Aorta (tissue), 5 donors: ENCODE measurements around the gene PPP2R3B. TPM values are rescaled to one million over a fixed set of nuclear protein-coding genes. Genes with fewer than 3 reads are reported as not detected.
"Not testable (repeated sequence)": the region's sequence is repeated elsewhere in the genome, so short reads cannot be mapped to it uniquely, and the experiment has no call there.

Source experiments
- ATAC-seq: fragments of 200-7000 bp; cut with Tn5 transposase; one replicate; pipeline ENCODE4 v1.9.1; 2022; ENCODE audit warnings: moderate library complexity; ENCODE audit not compliant: low FRiP score
- DNase-seq, 2 donors: peaks; one replicate each; pipeline ENCODE4 v3.0.0-alpha.2; 2020
- H3K27ac ChIP-seq, 2 donors: one replicate each; pipeline ENCODE4 v1.5.1; 2013; ENCODE audit warnings: low read length in 2 of 2, mild to moderate bottlenecking in 2 of 2, moderate library complexity in 2 of 2, control low read depth in 1 of 2, inconsistent platforms in 1 of 2, low read depth in 1 of 2
- H3K27me3 ChIP-seq, 2 donors: one replicate each; pipeline ENCODE4 v1.6.1; 2013; ENCODE audit warnings: control low read depth in 1 of 2, low read length in 1 of 2, mild to moderate bottlenecking in 1 of 2, moderate library complexity in 1 of 2; ENCODE audit not compliant: insufficient read depth in 2 of 2, control insufficient read depth in 1 of 2
- H3K36me3 ChIP-seq, 2 donors: one replicate each; pipeline ENCODE4 v1.6.1; 2013; ENCODE audit warnings: control low read depth in 1 of 2, low read length in 1 of 2, mild to moderate bottlenecking in 1 of 2; ENCODE audit not compliant: insufficient read depth in 2 of 2, control insufficient read depth in 1 of 2
- H3K4me1 ChIP-seq, 2 donors: one replicate each; pipeline ENCODE4 v1.6.1; 2013; ENCODE audit warnings: low read length in 2 of 2, control low read depth in 1 of 2, mild to moderate bottlenecking in 1 of 2, moderate library complexity in 1 of 2; ENCODE audit not compliant: insufficient read depth in 2 of 2, control insufficient read depth in 1 of 2
- H3K4me3 ChIP-seq, 2 donors: one replicate each; pipeline ENCODE4 v1.5.1; 2013; ENCODE audit warnings: low read length in 2 of 2, control low read depth in 1 of 2, mild to moderate bottlenecking in 1 of 2
- H3K9me3 ChIP-seq: one replicate; pipeline ENCODE4 v1.6.1; 2013; ENCODE audit warnings: mild to moderate bottlenecking, low read length; ENCODE audit not compliant: control insufficient read depth
- WGBS, 2 donors: extraction: QIAGEN DNeasy Blood & Tissue Kit; methylation state at CpG; one replicate each; pipeline ENCODE4 v1.1.7; 2013; 5-methylcytosine and 5-hydroxymethylcytosine counted together
- intact Hi-C, 2 donors: fragments of 100-400 bp; cut with DNase I; formaldehyde crosslinking; loops; one replicate each; pipeline versions ENCODE4 v1.14.2 to v1.15.0; 2022
- polyA plus RNA-seq, 2 donors: library from polyadenylated mRNA; stranded (reverse); fragments of 200-250 nt; gene quantifications; one replicate each; pipeline ENCODE4 v1.2.3, GENCODE V29; 2013
- total RNA-seq, 2 donors: library from RNA; stranded (reverse); fragmentation: NEBNext Ultra II Directional; extraction: Animal tissue kit (Norgen Biotek cat#: 25700); gene quantifications; one replicate each; pipeline ENCODE4 v1.2.1, GENCODE V29; 2021
- donor health status: healthy with polysubstance abuse.
- donor health status: Bipolar disorder and iron deficiency.
- donor health status: DM: no; HTN: no; CAD: no.
- donor health status: DM: no; HTN: no; CAD: no.
- donor health status: DM: yes; HTN: yes; CAD: no.

PPP2R3B gene
- total and polyA plus RNA-seq, 4 donors: 3.1 to 41.8 (median 13.4) TPM

GRCh38 chrX:391717-392574 is 5.2 kb upstream of the PPP2R3B start:
- ATAC-seq (no peak), DNase-seq (no peak)
- no peak overlapping the region for H3K4me3 ChIP-seq
- intact Hi-C loops: no loop called here
- no peaks in the 10 kb centered on the region for H3K9me3 ChIP-seq
- WGBS, 2 donors: 87 to 88% methylated on average over 34 of the region's 34 CpGs
- no peaks in the 10 kb centered on the region for H3K4me1 ChIP-seq
- H3K27me3 ChIP-seq: no peaks in the 10 kb centered on the region
- no peak overlapping the region for H3K27ac ChIP-seq
- H3K36me3 ChIP-seq: no peaks in the 10 kb centered on the region

DNA sequence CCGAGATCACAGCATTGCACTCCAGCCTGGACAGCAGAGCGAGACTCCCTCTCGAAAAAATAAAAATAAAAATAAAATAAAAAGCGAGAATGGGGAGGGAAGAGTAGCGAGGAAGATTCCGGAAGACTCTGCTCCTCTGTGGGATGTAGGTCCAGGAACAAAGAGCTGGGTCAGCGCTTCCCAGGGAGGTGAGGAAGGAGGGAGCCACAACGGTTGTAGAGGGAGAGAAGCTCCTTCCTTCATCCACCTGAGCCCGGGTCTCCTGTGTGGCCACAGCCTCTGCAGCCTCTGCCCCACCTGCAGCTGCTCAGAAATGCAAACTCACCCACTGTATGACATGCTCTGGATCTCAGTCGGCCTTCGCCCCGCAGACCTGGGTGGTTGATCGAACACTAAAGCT is 3.8 kb upstream of the PPP2R3B start:
- intact Hi-C loops: no loop called here
- H3K4me1 ChIP-seq: no peaks in the 10 kb centered on the region
- WGBS, 2 donors: 94 to 95% methylated on average over 13 of the region's 13 CpGs

GRCh38 chrX:389021-389441 is 2.3 kb upstream of the PPP2R3B start:
- Histone ChIP-seq H3K27ac (no peak overlapping the region), H3K27me3 (no peaks in the 10 kb centered on the region), H3K4me3 (no peak overlapping the region), H3K9me3 (no peaks in the 10 kb centered on the region), H3K36me3 (no peaks in the 10 kb centered on the region), H3K4me1 (no peaks in the 10 kb centered on the region)
- no peak for ATAC-seq
- intact Hi-C loops: loop anchor here (5.0 kb wide), 1 partner anchor 72 kb away; the partner anchor contains the start of gene GTPBP6 (in 2 of the 2)
- WGBS, 2 donors: 87 to 91% methylated on average over 12 of the region's 12 CpGs
- peak in 1 of 2 donors; percentile 38 for DNase-seq

More for the DNA sequence above, 3.8 kb upstream of the PPP2R3B start:
- Histone ChIP-seq H3K4me3 (no peak overlapping the region), H3K9me3 (no peaks in the 10 kb centered on the region), H3K27ac (no peak overlapping the region), H3K27me3 (no peaks in the 10 kb centered on the region), H3K36me3 (no peaks in the 10 kb centered on the region)
- ATAC-seq (no peak), DNase-seq (no peak)

DNA sequence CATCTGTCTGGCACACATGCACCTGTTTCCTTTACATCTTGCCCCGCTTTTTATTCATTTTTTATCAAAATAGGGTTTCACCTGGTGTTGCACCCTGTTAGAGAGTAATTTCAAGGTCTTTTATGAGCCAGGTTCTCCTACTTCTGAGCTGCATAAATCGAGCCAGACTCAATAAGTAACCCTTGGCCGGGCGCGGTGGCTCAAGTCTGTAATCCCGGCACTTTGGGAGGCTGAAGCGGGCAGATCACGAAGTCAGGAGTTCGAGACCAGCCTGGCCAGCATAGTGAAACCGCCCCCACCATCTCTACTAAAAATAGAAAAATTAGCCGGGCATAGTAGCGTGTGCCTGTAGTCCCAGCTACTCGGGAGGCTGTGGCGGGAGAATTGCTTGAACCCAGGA is 1.0 kb upstream of the PPP2R3B start:
- no peak overlapping the region for H3K27ac ChIP-seq
- no peaks in the 10 kb centered on the region for H3K9me3 ChIP-seq
- WGBS, 2 donors: 65 to 72% methylated on average over 14 of the region's 14 CpGs
- H3K27me3 ChIP-seq: no peaks in the 10 kb centered on the region
- DNase-seq: peak in 1 of 2 donors; percentile 47
- no peaks in the 10 kb centered on the region for H3K36me3 ChIP-seq
- intact Hi-C loops: loop anchor here (5.0 kb wide), 1 partner anchor 70 kb away; the partner anchor contains the start of gene GTPBP6 (in 2 of the 2)
- ATAC-seq: no peak
- H3K4me3 ChIP-seq: peak overlapping the region in 1 of 2 donors; percentile 48
- no peaks in the 10 kb centered on the region for H3K4me1 ChIP-seq

- no peaks in the 10 kb centered on the region for H3K9me3 ChIP-seq
- H3K36me3 ChIP-seq: no peaks in the 10 kb centered on the region
- no peak overlapping the region for H3K27ac ChIP-seq
- WGBS, 2 donors: 1% methylated on average over 48 to 57 of the region's 57 CpGs
- no peaks in the 10 kb centered on the region for H3K27me3 ChIP-seq
- intact Hi-C loops: loop anchor here (5.0 kb wide), 1 partner anchor 69 kb away; the partner anchor contains the start of gene GTPBP6 (in 2 of the 2)
- ATAC-seq (no peak), DNase-seq (peak in 1 of 2 donors; percentile 49)
- no peaks in the 10 kb centered on the region for H3K4me1 ChIP-seq
- peak overlapping the region; percentile 87 to 94 for H3K4me3 ChIP-seq
These were observed 404 bp downstream of the PPP2R3B start for GRCh38 chrX:386239-386767.

- H3K9me3 ChIP-seq, H3K36me3 ChIP-seq, H3K27me3 ChIP-seq, H3K27ac ChIP-seq, ATAC-seq, H3K4me1 ChIP-seq: not testable (repeated sequence)
- WGBS, 2 donors: 56 to 59% methylated on average over 12 of the region's 12 CpGs
- H3K4me3 ChIP-seq: peak overlapping the region in 1 of 2 donors; percentile 87
- intact Hi-C loops: loop anchor here (5.0 kb wide), 1 partner anchor 68 kb away; the partner anchor contains the start of gene GTPBP6 (in 2 of the 2)
- DNase-seq: peak in 1 of 2 donors; percentile 5
These were observed 971 bp downstream of the PPP2R3B start for GRCh38 chrX:385736-386135.

DNA sequence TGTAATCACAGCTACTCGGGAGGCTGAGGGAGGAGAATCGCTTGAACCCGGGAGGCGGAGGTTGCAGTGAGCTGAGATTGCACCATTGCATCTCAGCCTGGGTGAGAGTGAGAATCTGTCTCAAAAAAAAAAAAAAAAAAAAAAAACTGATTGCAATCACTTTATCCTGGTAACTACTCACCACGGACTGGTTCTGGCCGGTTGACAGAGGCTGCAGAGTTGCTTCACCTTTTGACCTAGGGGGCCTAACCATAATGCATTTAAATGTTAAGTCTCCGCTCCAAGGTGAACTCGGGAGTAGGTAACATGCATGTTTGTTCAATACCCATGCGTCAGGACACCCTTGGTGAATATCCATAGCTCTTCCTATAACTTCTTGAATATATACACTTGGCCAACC is 1.8 kb downstream of the PPP2R3B start:
- no peaks in the 10 kb centered on the region for H3K36me3 ChIP-seq
- DNase-seq (peak in 1 of 2 donors; percentile 25), ATAC-seq (no peak)
- H3K4me3 ChIP-seq: no peak overlapping the region
- no peaks in the 10 kb centered on the region for H3K27me3 ChIP-seq
- H3K27ac ChIP-seq: no peak overlapping the region
- WGBS, 2 donors: 89 to 91% methylated on average over 9 of the region's 9 CpGs
- H3K4me1 ChIP-seq: no peaks in the 10 kb centered on the region
- no peaks in the 10 kb centered on the region for H3K9me3 ChIP-seq
- intact Hi-C loops: loop anchor here (5.0 kb wide), 1 partner anchor 68 kb away; the partner anchor contains the start of gene GTPBP6 (in 2 of the 2)

GRCh38 chrX:378443-378842 is 8.3 kb downstream of the PPP2R3B start:
- intact Hi-C loops: no loop called here
- no peaks in the 10 kb centered on the region for H3K9me3 ChIP-seq
- no peaks in the 10 kb centered on the region for H3K36me3 ChIP-seq
- DNase-seq: no peak
- no peak overlapping the region for H3K4me3 ChIP-seq
- no peaks in the 10 kb centered on the region for H3K27me3 ChIP-seq
- ATAC-seq: no peak
- no peaks in the 10 kb centered on the region for H3K4me1 ChIP-seq
- no peak overlapping the region for H3K27ac ChIP-seq
- WGBS, 2 donors: 84% methylated on average over 13 of the region's 13 CpGs
